RWPE2 (cell line): ENCODE measurements around the gene MAOB.
A peak's percentile ranks its signal among the peaks of the same experiment; 100 is the strongest.
"Not testable (repeated sequence)": the region's sequence is repeated elsewhere in the genome, so short reads cannot be mapped to it uniquely, and the experiment has no call there.

Experiments used
- ATAC-seq: fragments of 200-7000 bp; cut with Tn5 transposase; 3 replicates; pipeline ENCODE4 v1.9.1; 2021; ENCODE audit warnings: low read depth
- DNase-seq: peaks from one replicate; pipeline ENCODE4 v3.0.0-alpha.2; 2020; ENCODE audit warnings: low spot score
- H3K27ac ChIP-seq: fragments of 450-650 bp; 2 replicates; pipeline ENCODE4 v1.5.1; 2017; ENCODE audit warnings: mild to moderate bottlenecking; ENCODE audit not compliant: poor library complexity, severe bottlenecking
- H3K27me3 ChIP-seq: fragments of 250-450 bp; sonication (Bioruptor Pico); 2 replicates; pipeline ENCODE4 v1.5.1; 2021; ENCODE audit warnings: mild to moderate bottlenecking, moderate library complexity; ENCODE audit not compliant: insufficient read depth, poor library complexity, severe bottlenecking
- H3K36me3 ChIP-seq: fragments of 250-450 bp; sonication (Bioruptor Pico); 2 replicates; pipeline ENCODE4 v1.5.1; 2020; ENCODE audit warnings: low read depth, mild to moderate bottlenecking, moderate library complexity
- H3K4me1 ChIP-seq: fragments of 250-450 bp; sonication (Bioruptor Pico); 2 replicates; pipeline ENCODE4 v1.5.1; 2021; ENCODE audit warnings: mild to moderate bottlenecking, moderate library complexity; ENCODE audit not compliant: insufficient read depth, poor library complexity, severe bottlenecking
- H3K4me3 ChIP-seq: fragments of 250-450 bp; sonication (Bioruptor Pico); 2 replicates; pipeline ENCODE4 v1.5.1; 2021; ENCODE audit warnings: mild to moderate bottlenecking, moderate library complexity; ENCODE audit not compliant: severe bottlenecking
- H3K9me3 ChIP-seq: fragments of 250-450 bp; sonication (Bioruptor Pico); 2 replicates; pipeline ENCODE4 v1.5.1; 2021; ENCODE audit warnings: mild to moderate bottlenecking, moderate library complexity; ENCODE audit not compliant: severe bottlenecking
- CTCF ChIP-seq: fragments of 450-650 bp; IDR thresholded peaks from one replicate; pipeline ENCODE4 v1.5.1; 2017; ENCODE audit warnings: mild to moderate bottlenecking, moderate library complexity; ENCODE audit not compliant: poor library complexity, severe bottlenecking

Gene MAOB

GRCh38 chrX:43882294-43882681, at the start of gene MAOB:
Gene MAOB (minus strand): TSS chrX:43882450. CDS start chrX:43882299, 151 bp downstream.
- no peak for TF ChIP-seq CTCF
- no peak for DNase-seq

GRCh38 chrX:43922032-43922431, 39.8 kb upstream of the MAOB start:
- not testable (repeated sequence) for H3K27me3 ChIP-seq, H3K4me3 ChIP-seq, H3K27ac ChIP-seq, H3K36me3 ChIP-seq, ATAC-seq, DNase-seq, H3K4me1 ChIP-seq, H3K9me3 ChIP-seq

More at GRCh38 chrX:43882294-43882681, at the start of gene MAOB:
- Histone ChIP-seq H3K9me3 (no peaks in the 10 kb centered on the region), H3K27me3 (no peaks in the 10 kb centered on the region), H3K4me1 (no peaks in the 10 kb centered on the region), H3K4me3 (no peak within 1 kb of the TSS), H3K36me3 (no peaks in the 10 kb centered on the region), H3K27ac (no peak within 1 kb of the TSS)
- ATAC-seq = peak; percentile 56; the same call in 1 of the 3 replicates

GRCh38 chrX:43910772-43911171, 28.5 kb upstream of the MAOB start:
- not testable (repeated sequence) for H3K9me3 ChIP-seq, H3K27me3 ChIP-seq, H3K27ac ChIP-seq, DNase-seq, H3K4me1 ChIP-seq, H3K36me3 ChIP-seq, H3K4me3 ChIP-seq, ATAC-seq

GRCh38 chrX:43910012-43910411, 27.8 kb upstream of the MAOB start:
- DNase-seq (no peak), ATAC-seq (no peak)
- Histone ChIP-seq H3K4me3 (no peak overlapping the region), H3K27ac (no peak overlapping the region), H3K9me3 (no peaks in the 10 kb centered on the region), H3K4me1 (no peaks in the 10 kb centered on the region), H3K27me3 (no peaks in the 10 kb centered on the region), H3K36me3 (no peaks in the 10 kb centered on the region)
- no peak for TF ChIP-seq CTCF

- DNase-seq = no peak
- ATAC-seq = no peak
- H3K36me3 ChIP-seq = no peaks in the 10 kb centered on the region
- no peaks in the 10 kb centered on the region for H3K4me1 ChIP-seq
- H3K27ac ChIP-seq = no peak overlapping the region
- H3K27me3 ChIP-seq = no peaks in the 10 kb centered on the region
- H3K9me3 ChIP-seq = no peaks in the 10 kb centered on the region
- no peak for TF ChIP-seq CTCF
- no peak overlapping the region for H3K4me3 ChIP-seq
These were observed 26.9 kb upstream of the MAOB start for GRCh38 chrX:43909141-43909540.

- Histone ChIP-seq H3K9me3 (no peaks in the 10 kb centered on the region), H3K27ac (no peak overlapping the region)
- DNase-seq = no peak
These were observed 17.9 kb upstream of the MAOB start for GRCh38 chrX:43899878-43900815.

More at GRCh38 chrX:43899878-43900815, 17.9 kb upstream of the MAOB start:
- Histone ChIP-seq H3K4me3 (no peak overlapping the region), H3K27me3 (no peaks in the 10 kb centered on the region), H3K4me1 (no peaks in the 10 kb centered on the region), H3K36me3 (no peaks in the 10 kb centered on the region)
- no peak for ATAC-seq
- no peak for TF ChIP-seq CTCF
